GM12878 (cell line): ENCODE results near the gene TXNIP. TPM values are rescaled to one million over a fixed set of nuclear protein-coding genes. Genes with fewer than 3 reads are reported as not detected.

Source experiments
- BCL3 ChIP-seq: IDR thresholded peaks from 2 replicates; pipeline ENCODE4 v1.6.1; 2011; ENCODE audit warnings: borderline replicate concordance, low read depth, mild to moderate bottlenecking, moderate library complexity, low read length; ENCODE audit not compliant: insufficient read depth, poor library complexity, severe bottlenecking
- EGR1 ChIP-seq, 2 experiments: IDR thresholded peaks; 1 replicate in 1 of 2; 2 replicates in 1 of 2; pipeline ENCODE4 v1.6.1; 2011 to 2012; ENCODE audit warnings: low read depth in 2 of 2, low read length in 2 of 2, borderline replicate concordance in 1 of 2, mild to moderate bottlenecking in 1 of 2, moderate library complexity in 1 of 2
- EP300 ChIP-seq, 2 experiments: fragments of 150-350 bp in 1 of 2; IDR thresholded peaks; 2 replicates each; pipeline ENCODE4 v1.6.1; 2011 to 2012; ENCODE audit warnings: low read depth in 2 of 2, low read length in 2 of 2, borderline replicate concordance in 1 of 2, improper control_type of control experiment in 1 of 2, inconsistent platforms in 1 of 2; ENCODE audit not compliant: control insufficient read depth in 1 of 2
- FOXK2 ChIP-seq: fragments of 450-650 bp; IDR thresholded peaks from 2 replicates; pipeline ENCODE4 v1.6.1; 2017; ENCODE audit warnings: mild to moderate bottlenecking, moderate library complexity
- HDAC6 ChIP-seq: fragments of 200-600 bp; sonication (generic); IDR thresholded peaks from one replicate; pipeline ENCODE4 v1.8.0; 2017; ENCODE audit warnings: antibody characterized with exemption; ENCODE audit not compliant: unreplicated experiment
- MEF2A ChIP-seq: IDR thresholded peaks from 2 replicates; pipeline ENCODE4 v1.6.1; 2011; ENCODE audit warnings: low read depth, mild to moderate bottlenecking, low read length, moderate library complexity; ENCODE audit not compliant: insufficient read depth
- NRF1 ChIP-seq: conservative IDR thresholded peaks from 2 replicates; pipeline ENCODE4 v1.6.1; 2011; ENCODE audit warnings: mild to moderate bottlenecking, low read depth, low read length, improper control_type of control experiment
- POLR2AphosphoS2 ChIP-seq: IDR thresholded peaks from 2 replicates; pipeline ENCODE4 v1.6.1; 2011; ENCODE audit warnings: low read depth, mild to moderate bottlenecking, low read length, improper control_type of control experiment, moderate library complexity
- POLR2AphosphoS5 ChIP-seq: IDR thresholded peaks from 2 replicates; pipeline ENCODE4 v1.6.1; 2011; ENCODE audit warnings: mild to moderate bottlenecking, low read length, inconsistent platforms
- RBBP5 ChIP-seq: fragments of 200-600 bp; sonication (generic); conservative IDR thresholded peaks from 2 replicates; pipeline ENCODE4 v1.6.1; 2016
- RCOR1 ChIP-seq: conservative IDR thresholded peaks from 2 replicates; pipeline ENCODE4 v1.6.1; 2012; ENCODE audit warnings: low read depth, low read length, improper control_type of control experiment
- SMC3 ChIP-seq: IDR thresholded peaks from 2 replicates; pipeline ENCODE4 v1.6.1; 2011; ENCODE audit warnings: low read length, improper control_type of control experiment, borderline replicate concordance
- SP1 ChIP-seq: IDR thresholded peaks from one replicate; pipeline ENCODE4 v1.6.1; 2011; ENCODE audit warnings: low read depth, low read length
- SRF ChIP-seq, 2 experiments: IDR thresholded peaks; 2 replicates each; pipeline ENCODE4 v1.6.1; 2011; ENCODE audit warnings: low read depth in 2 of 2, low read length in 2 of 2, mild to moderate bottlenecking in 1 of 2, moderate library complexity in 1 of 2
- TARDBP ChIP-seq: IDR thresholded peaks from 2 replicates; pipeline ENCODE4 v1.6.1; 2016; ENCODE audit warnings: borderline replicate concordance
- TBL1XR1 ChIP-seq: IDR thresholded peaks from 2 replicates; pipeline ENCODE4 v1.6.1; 2012; ENCODE audit warnings: low read depth, low read length, improper control_type of control experiment
- ZNF217 ChIP-seq: fragments of 450-650 bp; IDR thresholded peaks from 2 replicates; pipeline ENCODE4 v1.6.1; 2017; ENCODE audit warnings: antibody characterized with exemption, mild to moderate bottlenecking
- ZNF622 ChIP-seq: fragments of 450-650 bp; IDR thresholded peaks from 2 replicates; pipeline ENCODE4 v1.6.1; 2017; ENCODE audit warnings: mild to moderate bottlenecking, inconsistent platforms
- ZSCAN29 ChIP-seq: fragments of 450-650 bp; IDR thresholded peaks from 2 replicates; pipeline ENCODE4 v1.6.1; 2017; ENCODE audit warnings: mild to moderate bottlenecking, moderate library complexity
- polyA plus RNA-seq, 11 experiments: library from polyadenylated mRNA; depleted of rRNA in 4 of 11; unstranded in 6 of 11; stranded (reverse) in 5 of 11; fragments of >200 nt; fragmentation: Nextera tagmentation in 4 of 11; fragmentation: Illumina TruSeq in 1 of 11; extraction: Ambion mirVana in 4 of 11; extraction: Trizol in 1 of 11; gene quantifications; 1 replicate in 1 of 11; 2 replicates in 10 of 11; pipeline versions ENCODE4 v1.2.1 to v1.2.3, GENCODE V29; 2011 to 2016; ENCODE audit warnings: inconsistent platforms in 2 of 11, missing spikeins in 2 of 11, low read depth in 1 of 11
- total RNA-seq, 4 experiments: library from RNA; depleted of rRNA in 3 of 4; stranded (reverse); fragments of >200 nt in 3 of 4; fragmentation: Illumina TruSeq in 1 of 4; extraction: Trizol in 1 of 4; gene quantifications; 2 replicates each; pipeline versions ENCODE4 v1.2.1 to v1.2.3, GENCODE V29; 2013 to 2021
- TF ChIP-seq, protein P1 (sequence below): fragments of 450-650 bp; IDR thresholded peaks from 2 replicates; pipeline ENCODE4 v1.6.1; 2016; ENCODE audit warnings: mild to moderate bottlenecking
- TF ChIP-seq, protein P2 (sequence below), 3 experiments: IDR thresholded peaks in 2 of 3; conservative IDR thresholded peaks in 1 of 3; 2 replicates each; pipeline ENCODE4 v1.5.1; 2011; ENCODE audit warnings: low read depth in 3 of 3, low read length in 3 of 3, mild to moderate bottlenecking in 3 of 3, control low read depth in 2 of 3, moderate library complexity in 2 of 3, inconsistent platforms in 1 of 3, mixed read lengths in 1 of 3; ENCODE audit not compliant: control insufficient read depth in 2 of 3, insufficient read depth in 1 of 3; ENCODE audit errors: extremely low read depth in 1 of 3
- TF ChIP-seq, protein P3 (sequence below): fragments of 450-650 bp; IDR thresholded peaks from 2 replicates; pipeline ENCODE4 v1.6.1; 2016; ENCODE audit warnings: mild to moderate bottlenecking, moderate library complexity, borderline replicate concordance

Gene TXNIP
- total and polyA plus RNA-seq, 10 of the 15 experiments (the other 5 are each of a cell fraction or from before 2014, with no cell fraction given), result 48.7 to 133 (median 107) TPM

- TF ChIP-seq, protein P1, sequence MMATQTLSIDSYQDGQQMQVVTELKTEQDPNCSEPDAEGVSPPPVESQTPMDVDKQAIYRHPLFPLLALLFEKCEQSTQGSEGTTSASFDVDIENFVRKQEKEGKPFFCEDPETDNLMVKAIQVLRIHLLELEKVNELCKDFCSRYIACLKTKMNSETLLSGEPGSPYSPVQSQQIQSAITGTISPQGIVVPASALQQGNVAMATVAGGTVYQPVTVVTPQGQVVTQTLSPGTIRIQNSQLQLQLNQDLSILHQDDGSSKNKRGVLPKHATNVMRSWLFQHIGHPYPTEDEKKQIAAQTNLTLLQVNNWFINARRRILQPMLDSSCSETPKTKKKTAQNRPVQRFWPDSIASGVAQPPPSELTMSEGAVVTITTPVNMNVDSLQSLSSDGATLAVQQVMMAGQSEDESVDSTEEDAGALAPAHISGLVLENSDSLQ, result no peak
- TF ChIP-seq RBBP5 (no peak), BCL3 (no peak), SP1 (no peak), EGR1 (IDR thresholded peaks at IDR 0.05; ENCODE audit: borderline replicate concordance in 1 of 2, low read depth in 2 of 2, low read length in 2 of 2) (no peak), TARDBP (no peak), ZNF217 (no peak), NRF1 (no peak), ZSCAN29 (no peak), POLR2AphosphoS2 (no peak), EP300 (IDR thresholded peaks at IDR 0.05; ENCODE audit: borderline replicate concordance in 1 of 2, control insufficient read depth in 1 of 2, low read depth in 2 of 2, low read length in 2 of 2) (no peak), MEF2A (no peak), TBL1XR1 (no peak), POLR2AphosphoS5 (no peak), HDAC6 (no peak), SMC3 (peak; percentile 90), FOXK2 (no peak), ZNF622 (no peak), RCOR1 (no peak), SRF (IDR thresholded peaks at IDR 0.05; ENCODE audit: low read depth in 2 of 2, low read length in 2 of 2) (no peak)
- TF ChIP-seq, protein P2, sequence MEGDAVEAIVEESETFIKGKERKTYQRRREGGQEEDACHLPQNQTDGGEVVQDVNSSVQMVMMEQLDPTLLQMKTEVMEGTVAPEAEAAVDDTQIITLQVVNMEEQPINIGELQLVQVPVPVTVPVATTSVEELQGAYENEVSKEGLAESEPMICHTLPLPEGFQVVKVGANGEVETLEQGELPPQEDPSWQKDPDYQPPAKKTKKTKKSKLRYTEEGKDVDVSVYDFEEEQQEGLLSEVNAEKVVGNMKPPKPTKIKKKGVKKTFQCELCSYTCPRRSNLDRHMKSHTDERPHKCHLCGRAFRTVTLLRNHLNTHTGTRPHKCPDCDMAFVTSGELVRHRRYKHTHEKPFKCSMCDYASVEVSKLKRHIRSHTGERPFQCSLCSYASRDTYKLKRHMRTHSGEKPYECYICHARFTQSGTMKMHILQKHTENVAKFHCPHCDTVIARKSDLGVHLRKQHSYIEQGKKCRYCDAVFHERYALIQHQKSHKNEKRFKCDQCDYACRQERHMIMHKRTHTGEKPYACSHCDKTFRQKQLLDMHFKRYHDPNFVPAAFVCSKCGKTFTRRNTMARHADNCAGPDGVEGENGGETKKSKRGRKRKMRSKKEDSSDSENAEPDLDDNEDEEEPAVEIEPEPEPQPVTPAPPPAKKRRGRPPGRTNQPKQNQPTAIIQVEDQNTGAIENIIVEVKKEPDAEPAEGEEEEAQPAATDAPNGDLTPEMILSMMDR (IDR thresholded peaks at IDR 0.05 in 2 of 3, conservative IDR thresholded peaks at IDR 0.05 in 1 of 3; ENCODE audit: control insufficient read depth in 2 of 3, extremely low read depth in 1 of 3, insufficient read depth in 1 of 3, low read depth in 3 of 3, low read length in 3 of 3), result peak; percentile 68 to 89 (median 76); a peak in 5 of 6 replicates
- TF ChIP-seq, protein P3, sequence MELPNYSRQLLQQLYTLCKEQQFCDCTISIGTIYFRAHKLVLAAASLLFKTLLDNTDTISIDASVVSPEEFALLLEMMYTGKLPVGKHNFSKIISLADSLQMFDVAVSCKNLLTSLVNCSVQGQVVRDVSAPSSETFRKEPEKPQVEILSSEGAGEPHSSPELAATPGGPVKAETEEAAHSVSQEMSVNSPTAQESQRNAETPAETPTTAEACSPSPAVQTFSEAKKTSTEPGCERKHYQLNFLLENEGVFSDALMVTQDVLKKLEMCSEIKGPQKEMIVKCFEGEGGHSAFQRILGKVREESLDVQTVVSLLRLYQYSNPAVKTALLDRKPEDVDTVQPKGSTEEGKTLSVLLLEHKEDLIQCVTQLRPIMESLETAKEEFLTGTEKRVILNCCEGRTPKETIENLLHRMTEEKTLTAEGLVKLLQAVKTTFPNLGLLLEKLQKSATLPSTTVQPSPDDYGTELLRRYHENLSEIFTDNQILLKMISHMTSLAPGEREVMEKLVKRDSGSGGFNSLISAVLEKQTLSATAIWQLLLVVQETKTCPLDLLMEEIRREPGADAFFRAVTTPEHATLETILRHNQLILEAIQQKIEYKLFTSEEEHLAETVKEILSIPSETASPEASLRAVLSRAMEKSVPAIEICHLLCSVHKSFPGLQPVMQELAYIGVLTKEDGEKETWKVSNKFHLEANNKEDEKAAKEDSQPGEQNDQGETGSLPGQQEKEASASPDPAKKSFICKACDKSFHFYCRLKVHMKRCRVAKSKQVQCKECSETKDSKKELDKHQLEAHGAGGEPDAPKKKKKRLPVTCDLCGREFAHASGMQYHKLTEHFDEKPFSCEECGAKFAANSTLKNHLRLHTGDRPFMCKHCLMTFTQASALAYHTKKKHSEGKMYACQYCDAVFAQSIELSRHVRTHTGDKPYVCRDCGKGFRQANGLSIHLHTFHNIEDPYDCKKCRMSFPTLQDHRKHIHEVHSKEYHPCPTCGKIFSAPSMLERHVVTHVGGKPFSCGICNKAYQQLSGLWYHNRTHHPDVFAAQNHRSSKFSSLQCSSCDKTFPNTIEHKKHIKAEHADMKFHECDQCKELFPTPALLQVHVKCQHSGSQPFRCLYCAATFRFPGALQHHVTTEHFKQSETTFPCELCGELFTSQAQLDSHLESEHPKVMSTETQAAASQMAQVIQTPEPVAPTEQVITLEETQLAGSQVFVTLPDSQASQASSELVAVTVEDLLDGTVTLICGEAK, result no peak
Observed at GRCh38 chr1:146012703-146013558, 16.6 kb upstream of the TXNIP start (continued).
